Mesendoderm (in vitro differentiated cells): ENCODE measurements around the gene WDPCP.
"Not testable (repeated sequence)": the region's sequence is repeated elsewhere in the genome, so short reads cannot be mapped to it uniquely, and the experiment has no call there.

ENCODE experiments used
- DNase-seq: peaks from one replicate; pipeline ENCODE4 v3.0.0; 2013
- H2AK5ac ChIP-seq: 2 replicates; pipeline ENCODE4 v1.6.1; 2013; ENCODE audit warnings: low read length, inconsistent platforms
- H2BK120ac ChIP-seq: 2 replicates; pipeline ENCODE4 v1.6.1; 2013; ENCODE audit warnings: low read depth, mild to moderate bottlenecking, low read length, moderate library complexity, mixed read lengths
- H2BK15ac ChIP-seq: replicated peaks from 2 replicates; pipeline ENCODE4 v1.6.1; 2013; ENCODE audit warnings: low read depth, mild to moderate bottlenecking, moderate library complexity
- H2BK5ac ChIP-seq: 2 replicates; pipeline ENCODE4 v1.6.1; 2013; ENCODE audit warnings: low read length, inconsistent platforms
- H3K18ac ChIP-seq: 2 replicates; pipeline ENCODE4 v1.6.1; 2013; ENCODE audit warnings: mild to moderate bottlenecking, low read length, mixed read lengths
- H3K23ac ChIP-seq: one replicate; pipeline ENCODE4 v1.6.1; 2013; ENCODE audit warnings: low read length
- H3K27ac ChIP-seq: 2 replicates; pipeline ENCODE4 v1.5.1; 2013; ENCODE audit warnings: low read depth, mild to moderate bottlenecking, inconsistent platforms, low read length, moderate library complexity
- H3K27me3 ChIP-seq: 2 replicates; pipeline ENCODE4 v1.6.1; 2013; ENCODE audit warnings: low read length, control low read depth, mild to moderate bottlenecking, inconsistent platforms; ENCODE audit not compliant: insufficient read depth, poor library complexity
- H3K36me3 ChIP-seq: 2 replicates; pipeline ENCODE4 v1.6.1; 2013; ENCODE audit warnings: low read length, inconsistent platforms; ENCODE audit not compliant: control insufficient read depth, insufficient read depth
- H3K4ac ChIP-seq: one replicate; pipeline ENCODE4 v1.6.1; 2013; ENCODE audit warnings: low read depth, mild to moderate bottlenecking, low read length, moderate library complexity
- H3K4me1 ChIP-seq: 2 replicates; pipeline ENCODE4 v1.6.1; 2013; ENCODE audit warnings: low read depth, low read length, inconsistent platforms; ENCODE audit not compliant: control insufficient read depth
- H3K4me2 ChIP-seq: 2 replicates; pipeline ENCODE4 v1.6.1; 2013; ENCODE audit warnings: low read length
- H3K4me3 ChIP-seq: 2 replicates; pipeline ENCODE4 v1.5.1; 2013; ENCODE audit warnings: mild to moderate bottlenecking, low read length
- H3K56ac ChIP-seq: one replicate; pipeline ENCODE4 v1.6.1; 2013; ENCODE audit warnings: low read length
- H3K79me1 ChIP-seq: 2 replicates; pipeline ENCODE4 v1.6.1; 2013; ENCODE audit warnings: low read length, inconsistent platforms
- H3K79me2 ChIP-seq: 2 replicates; pipeline ENCODE4 v1.6.1; 2013; ENCODE audit warnings: mild to moderate bottlenecking, low read length; ENCODE audit not compliant: control insufficient read depth, insufficient read depth
- H3K9ac ChIP-seq: 2 replicates; pipeline ENCODE4 v1.6.1; 2013; ENCODE audit warnings: low read length, inconsistent platforms
- H4K5ac ChIP-seq: one replicate; pipeline ENCODE4 v1.6.1; 2013; ENCODE audit warnings: low read length
- H4K8ac ChIP-seq: one replicate; pipeline ENCODE4 v1.6.1; 2013; ENCODE audit warnings: low read depth, mild to moderate bottlenecking, control low read depth, low read length, moderate library complexity
- WGBS: extraction: QIAGEN DNeasy Blood & Tissue Kit; methylation state at CpG from one replicate; pipeline ENCODE4 v1.1.7; 2013; ENCODE audit warnings: low lambda C conversion rate, missing lambda C conversion rate; ENCODE audit not compliant: insufficient coverage; ENCODE audit errors: extremely low coverage; 5-methylcytosine and 5-hydroxymethylcytosine counted together

The WDPCP gene

DNA sequence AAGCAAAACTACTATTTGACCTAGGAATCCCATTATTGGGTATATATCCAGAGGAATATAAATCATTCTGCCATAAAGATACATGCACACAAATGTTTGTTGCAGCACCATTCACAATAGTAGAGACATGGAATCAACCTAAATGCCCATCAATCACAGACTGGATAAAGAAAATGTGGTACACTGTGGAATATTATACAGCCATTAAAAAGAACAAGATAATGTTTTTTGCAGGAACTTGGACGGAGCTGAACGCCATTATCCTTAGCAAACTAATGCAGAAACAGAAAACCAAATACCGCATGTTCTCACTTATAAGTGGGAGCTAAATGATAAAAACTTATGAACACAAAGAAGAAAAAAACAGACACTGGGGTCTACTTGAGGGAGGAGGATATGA, 185.4 kb downstream of the WDPCP start:
- H2AK5ac ChIP-seq, H3K79me2 ChIP-seq, H2BK5ac ChIP-seq, DNase-seq, H3K27me3 ChIP-seq, H3K18ac ChIP-seq, H3K27ac ChIP-seq, H3K56ac ChIP-seq, H3K4ac ChIP-seq, H3K4me1 ChIP-seq, H4K8ac ChIP-seq, H3K4me3 ChIP-seq, H4K5ac ChIP-seq, H2BK15ac ChIP-seq, H2BK120ac ChIP-seq, H3K4me2 ChIP-seq, H3K23ac ChIP-seq, H3K79me1 ChIP-seq, H3K36me3 ChIP-seq, H3K9ac ChIP-seq: not testable (repeated sequence)
- WGBS = no CpG with 5 or more reads among the region's 3 CpGs

DNA sequence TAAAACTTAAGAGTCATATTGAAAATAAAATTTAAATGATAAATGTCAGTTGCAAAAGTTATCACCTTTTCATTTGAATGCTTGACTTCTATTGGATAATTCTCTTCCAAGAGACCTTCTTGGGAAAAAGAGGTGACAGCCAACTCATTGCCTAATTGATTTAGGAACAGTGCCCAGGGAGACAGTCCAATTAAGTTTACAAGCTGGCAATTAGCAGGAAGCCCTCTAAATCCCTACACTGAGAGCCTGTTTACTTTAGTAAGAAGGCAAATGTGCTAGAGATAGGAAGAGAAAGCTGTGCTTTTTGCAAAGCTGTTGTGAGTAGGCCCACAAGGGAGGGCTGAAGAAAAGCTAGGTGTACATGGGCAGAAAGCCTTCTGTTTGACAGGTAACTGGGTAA, 189.1 kb downstream of the WDPCP start:
- H3K9ac ChIP-seq = no peak overlapping the region
- H2AK5ac ChIP-seq = no peak overlapping the region
- H3K36me3 ChIP-seq = no peaks in the 10 kb centered on the region
- no peaks in the 10 kb centered on the region for H3K79me2 ChIP-seq
- H2BK120ac ChIP-seq = no peak overlapping the region
- H3K23ac ChIP-seq = no peak overlapping the region
- H2BK5ac ChIP-seq = peak overlapping the region; percentile 54
- no peaks in the 10 kb centered on the region for H3K27me3 ChIP-seq
- H3K4ac ChIP-seq = no peak overlapping the region
- H3K27ac ChIP-seq = peak overlapping the region; percentile 31
- no peak overlapping the region for H4K8ac ChIP-seq
- no peak overlapping the region for H3K4me2 ChIP-seq
- H3K4me1 ChIP-seq = peaks cover 3% of the 10 kb centered on the region
- H3K4me3 ChIP-seq = no peak overlapping the region
- H3K18ac ChIP-seq = no peak overlapping the region
- H2BK15ac ChIP-seq = no peak overlapping the region
- DNase-seq = peak; percentile 93
- H3K56ac ChIP-seq = peak overlapping the region; percentile 69
- no peak overlapping the region for H4K5ac ChIP-seq
- H3K79me1 ChIP-seq = no peaks in the 10 kb centered on the region

DNA sequence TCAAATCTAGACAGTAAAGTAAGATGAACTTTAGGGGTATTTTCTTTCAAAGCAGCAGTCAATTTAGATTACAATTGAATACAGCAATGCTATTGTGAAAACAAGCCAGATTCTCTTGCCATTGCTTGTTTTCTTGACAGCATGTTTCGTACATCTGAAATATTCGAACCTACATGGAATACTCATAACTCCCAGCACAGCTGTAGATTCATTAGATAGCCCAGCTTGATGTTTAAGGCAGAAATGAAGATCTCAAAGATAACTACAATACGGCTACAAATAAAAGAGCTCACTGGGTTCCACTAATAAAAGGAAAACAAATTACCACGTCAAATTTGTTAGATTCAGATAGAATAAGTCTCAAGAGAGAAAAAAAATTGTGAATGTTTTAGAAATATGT, 208.8 kb downstream of the WDPCP start:
- Histone ChIP-seq H3K23ac (no peak overlapping the region), H3K4me3 (no peak overlapping the region), H2BK15ac (no peak overlapping the region), H4K5ac (no peak overlapping the region), H3K79me1 (no peaks in the 10 kb centered on the region), H2BK5ac (no peak overlapping the region), H2AK5ac (no peak overlapping the region), H3K4me1 (peaks cover 2% of the 10 kb centered on the region), H4K8ac (no peak overlapping the region), H3K4me2 (no peak overlapping the region), H3K56ac (no peak overlapping the region), H3K9ac (no peak overlapping the region), H3K4ac (no peak overlapping the region), H3K79me2 (no peaks in the 10 kb centered on the region), H3K18ac (no peak overlapping the region), H2BK120ac (no peak overlapping the region), H3K36me3 (no peaks in the 10 kb centered on the region), H3K27ac (no peak overlapping the region), H3K27me3 (no peaks in the 10 kb centered on the region)
- WGBS = no CpG with 5 or more reads among the region's 4 CpGs
- DNase-seq = no peak

DNA sequence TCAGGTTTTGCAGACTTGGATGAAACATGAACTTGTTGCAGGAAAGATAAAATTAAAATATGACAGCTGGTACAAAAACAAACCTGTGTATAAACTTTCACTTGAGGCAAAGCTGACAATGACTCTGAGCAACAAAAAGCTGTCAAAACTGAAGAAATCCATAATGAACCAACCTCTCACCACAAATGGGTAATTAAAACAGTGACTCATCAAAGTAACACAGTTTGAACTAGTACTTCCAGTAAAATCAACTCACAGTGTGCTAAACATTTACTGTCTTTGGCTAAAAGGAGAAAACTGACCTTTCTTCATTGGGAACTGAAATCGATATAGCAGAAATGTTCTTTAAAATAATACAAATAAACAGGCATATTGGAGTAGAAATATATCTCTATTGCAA, 209.7 kb downstream of the WDPCP start:
- Histone ChIP-seq H3K9ac (no peak overlapping the region), H3K4me1 (peaks cover 2% of the 10 kb centered on the region), H3K27me3 (no peaks in the 10 kb centered on the region), H3K27ac (no peak overlapping the region), H3K56ac (peak overlapping the region; percentile 26), H3K36me3 (no peaks in the 10 kb centered on the region), H3K23ac (no peak overlapping the region), H3K79me2 (no peaks in the 10 kb centered on the region), H4K5ac (no peak overlapping the region), H4K8ac (no peak overlapping the region), H2BK120ac (no peak overlapping the region), H2BK15ac (no peak overlapping the region), H3K79me1 (no peaks in the 10 kb centered on the region), H3K4me2 (no peak overlapping the region), H2BK5ac (no peak overlapping the region), H3K4me3 (no peak overlapping the region), H2AK5ac (no peak overlapping the region), H3K4ac (no peak overlapping the region), H3K18ac (no peak overlapping the region)
- no peak for DNase-seq
- no CpG with 5 or more reads among the region's 1 CpG for WGBS

DNA sequence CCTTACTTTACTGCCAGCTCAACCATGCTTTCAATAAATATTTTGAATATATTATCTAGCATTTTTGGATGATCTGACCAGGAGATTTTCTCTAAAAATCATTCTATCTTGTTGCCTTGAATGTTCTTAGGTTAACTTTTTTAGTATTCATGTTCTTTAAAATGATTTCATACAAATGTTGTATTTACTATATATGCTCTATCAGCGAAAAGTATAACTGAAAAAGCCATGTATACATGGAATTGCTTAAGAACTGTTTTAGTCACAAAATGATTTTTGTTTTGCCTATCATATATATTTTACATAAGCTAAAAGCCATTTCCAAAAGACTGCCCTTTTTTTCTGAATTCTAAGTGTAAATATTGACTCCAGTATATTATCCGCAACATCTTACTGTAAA, 213.9 kb downstream of the WDPCP start:
- no CpG with 5 or more reads among the region's 2 CpGs for WGBS
- Histone ChIP-seq H3K4me2 (no peak overlapping the region), H3K9ac (no peak overlapping the region), H2AK5ac (no peak overlapping the region), H3K23ac (no peak overlapping the region), H3K18ac (no peak overlapping the region), H3K27me3 (no peaks in the 10 kb centered on the region), H3K79me1 (no peaks in the 10 kb centered on the region), H3K4ac (no peak overlapping the region), H3K36me3 (no peaks in the 10 kb centered on the region), H3K79me2 (no peaks in the 10 kb centered on the region), H2BK120ac (no peak overlapping the region), H3K56ac (no peak overlapping the region), H2BK15ac (no peak overlapping the region), H3K4me1 (peaks cover 2% of the 10 kb centered on the region), H2BK5ac (no peak overlapping the region), H3K4me3 (no peak overlapping the region), H4K8ac (no peak overlapping the region), H4K5ac (no peak overlapping the region), H3K27ac (no peak overlapping the region)
- no peak for DNase-seq

DNA sequence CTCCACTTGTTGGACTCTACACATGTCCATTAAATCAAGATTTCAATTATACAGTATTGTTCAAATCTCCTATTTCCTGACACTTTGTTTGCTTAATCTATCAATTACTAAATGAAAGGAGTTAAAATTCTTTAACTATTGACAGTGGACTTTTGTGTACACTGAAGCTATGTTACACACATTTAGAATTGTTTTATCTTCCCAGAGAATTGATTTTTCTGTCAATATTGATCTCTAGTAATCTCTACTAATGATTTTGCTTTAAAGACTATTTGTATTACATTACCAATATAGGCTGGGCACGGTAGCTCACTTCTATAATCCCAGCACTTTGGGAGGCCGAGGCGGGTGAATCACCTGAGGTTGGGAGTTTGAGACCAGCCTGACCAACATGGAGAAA, 215.7 kb downstream of the WDPCP start:
- H3K27me3 ChIP-seq = no peaks in the 10 kb centered on the region
- no peak overlapping the region for H2BK5ac ChIP-seq
- no peak overlapping the region for H3K9ac ChIP-seq
- H3K23ac ChIP-seq = no peak overlapping the region
- no peak for DNase-seq
- no peak overlapping the region for H3K27ac ChIP-seq
- WGBS = no CpG with 5 or more reads among the region's 3 CpGs
- no peak overlapping the region for H4K8ac ChIP-seq
- no peaks in the 10 kb centered on the region for H3K4me1 ChIP-seq
- H3K36me3 ChIP-seq = no peaks in the 10 kb centered on the region
- H3K79me1 ChIP-seq = no peaks in the 10 kb centered on the region
- no peak overlapping the region for H2AK5ac ChIP-seq
- H3K56ac ChIP-seq = no peak overlapping the region
- H3K4me3 ChIP-seq = no peak overlapping the region
- no peak overlapping the region for H2BK120ac ChIP-seq
- H3K4ac ChIP-seq = no peak overlapping the region
- H3K18ac ChIP-seq = no peak overlapping the region
- no peak overlapping the region for H4K5ac ChIP-seq
- no peak overlapping the region for H3K4me2 ChIP-seq
- no peaks in the 10 kb centered on the region for H3K79me2 ChIP-seq
- H2BK15ac ChIP-seq = no peak overlapping the region
